IPS-11a (cell line): Measurements from ENCODE around the gene TCAIM.

Experiments used
- H3K4me3 ChIP-seq: one replicate; pipeline ENCODE4 v1.5.1; 2013; ENCODE audit warnings: low read depth, low read length, control low read depth

The TCAIM gene

GRCh38 chr3:44338010-44338827 lies at the start of gene TCAIM:
TCAIM (plus strand) TSS chr3:44338766; CDS start chr3:44354783, 16,017 bp downstream.
- H3K4me3 ChIP-seq: peak within 1 kb of the TSS; percentile 82

- no peak overlapping the region for H3K4me3 ChIP-seq
Observed at GRCh38 chr3:44289882-44290462, 48.6 kb upstream of the TCAIM start.

DNA sequence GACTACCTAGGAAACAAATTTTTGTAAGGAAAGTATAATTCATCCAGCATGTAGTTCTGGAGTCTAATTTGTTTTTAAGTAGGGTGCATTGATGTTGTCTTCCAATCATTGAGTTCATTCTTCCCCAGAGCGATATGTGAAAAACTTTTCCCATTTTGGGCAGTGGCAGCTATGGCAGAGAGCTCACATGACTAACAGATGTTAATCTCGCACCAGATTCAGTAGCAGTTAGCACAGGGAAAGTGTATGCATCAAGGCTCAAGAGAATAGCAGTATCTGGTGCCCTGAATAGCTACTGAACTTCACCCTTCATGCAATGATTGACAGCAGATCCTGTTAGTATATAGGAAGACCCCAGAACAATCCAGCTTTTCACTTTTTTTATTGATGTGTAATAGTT lies 46.3 kb upstream of the TCAIM start:
- H3K4me3 ChIP-seq: no peak overlapping the region

GRCh38 chr3:44292947-44293346 lies 45.6 kb upstream of the TCAIM start:
- H3K4me3 ChIP-seq: no peak overlapping the region

DNA sequence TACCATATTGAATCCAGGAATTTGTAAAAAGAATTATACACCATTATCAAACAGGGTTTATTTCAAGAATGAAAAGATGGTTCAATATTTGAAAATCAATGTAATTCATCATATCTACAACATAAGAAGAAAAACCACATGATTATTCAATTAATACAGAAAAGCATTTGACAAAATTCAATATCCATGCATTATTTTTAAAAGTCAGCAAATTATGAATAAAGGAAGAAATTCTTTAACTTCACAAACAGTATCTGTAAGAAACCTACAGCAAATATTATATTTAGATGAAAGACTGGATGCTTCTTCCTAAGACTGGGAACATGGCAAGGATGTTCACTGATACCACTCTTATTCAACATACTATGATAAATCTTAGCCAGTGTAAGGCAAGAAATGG lies 41.3 kb upstream of the TCAIM start:
- no peak overlapping the region for H3K4me3 ChIP-seq

DNA sequence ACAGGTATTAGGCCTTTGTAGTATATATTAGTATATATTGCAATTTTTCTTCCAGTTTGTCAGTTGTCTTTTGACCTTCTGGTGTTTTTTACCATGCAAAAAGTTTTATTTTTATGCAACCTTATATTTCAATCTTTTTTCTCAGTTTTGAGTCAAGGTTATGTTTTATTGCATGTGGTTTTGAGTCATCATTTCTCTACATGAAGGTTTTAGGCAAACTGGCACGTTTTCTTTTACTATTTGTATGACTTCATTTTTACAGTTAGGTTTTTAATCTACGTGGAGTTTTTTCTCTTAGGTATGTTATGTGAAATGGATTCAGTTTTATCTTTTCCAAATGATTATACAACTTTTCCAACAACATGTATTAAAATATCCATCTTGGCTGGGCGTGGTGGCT lies 36.8 kb upstream of the TCAIM start:
- no peak overlapping the region for H3K4me3 ChIP-seq

GRCh38 chr3:44309500-44309899 lies 29.1 kb upstream of the TCAIM start:
- no peak overlapping the region for H3K4me3 ChIP-seq

- no peak overlapping the region for H3K4me3 ChIP-seq
Observed at GRCh38 chr3:44318891-44319311, 19.7 kb upstream of the TCAIM start.

GRCh38 chr3:44321335-44321734 lies 17.2 kb upstream of the TCAIM start:
- H3K4me3 ChIP-seq: no peak overlapping the region

DNA sequence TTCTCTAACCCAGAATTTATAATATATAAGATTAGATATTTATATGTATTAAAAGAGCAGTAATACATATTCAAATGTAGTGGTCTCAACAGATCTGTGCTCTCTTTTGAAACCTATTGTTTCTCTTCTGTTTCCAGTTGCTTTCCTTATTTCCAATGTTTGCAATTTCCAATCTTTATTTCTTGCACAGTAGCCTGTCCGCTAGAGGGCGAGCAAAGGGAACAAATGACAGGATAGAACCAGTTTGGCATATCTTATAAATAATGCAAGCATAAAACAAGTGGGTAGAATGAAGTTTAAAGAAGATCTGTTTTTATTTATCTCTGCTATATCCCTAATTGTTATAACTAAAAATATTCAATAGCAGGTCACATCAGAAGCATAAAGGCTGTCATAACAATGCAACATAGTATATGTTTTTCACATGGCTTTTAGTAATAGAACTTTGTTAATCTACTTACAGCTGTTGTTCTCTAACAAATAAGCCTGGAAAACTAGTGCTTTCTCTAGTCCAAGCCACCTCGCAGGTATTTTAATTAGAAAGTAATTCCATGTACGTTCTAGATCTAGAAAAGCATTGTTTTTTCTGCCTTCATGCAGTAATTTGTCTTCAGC lies 15.1 kb upstream of the TCAIM start:
- no peak overlapping the region for H3K4me3 ChIP-seq

DNA sequence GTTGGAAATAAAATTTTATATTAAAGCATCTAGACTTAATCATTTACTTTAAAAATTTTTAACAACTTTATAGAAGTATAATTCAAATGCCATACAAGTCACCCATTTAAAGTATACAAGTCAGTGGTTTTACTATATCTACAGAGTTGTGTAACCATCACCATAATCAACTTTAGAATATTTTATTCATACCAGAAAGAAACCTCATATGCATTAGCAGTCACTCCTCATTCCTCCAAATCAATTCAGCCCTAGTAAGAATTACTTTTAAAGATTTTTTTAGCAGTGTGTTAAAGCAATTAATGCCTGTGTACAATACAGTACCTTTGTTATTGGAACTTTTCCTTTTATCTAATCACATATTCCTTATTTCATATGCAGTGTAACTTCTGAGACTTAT lies 14.0 kb upstream of the TCAIM start:
- H3K4me3 ChIP-seq: no peak overlapping the region

GRCh38 chr3:44326019-44326418 lies 12.5 kb upstream of the TCAIM start:
- no peak overlapping the region for H3K4me3 ChIP-seq

GRCh38 chr3:44326515-44326914 lies 12.1 kb upstream of the TCAIM start:
- no peak overlapping the region for H3K4me3 ChIP-seq

- H3K4me3 ChIP-seq: no peak overlapping the region
Observed at GRCh38 chr3:44329946-44330345, 8.6 kb upstream of the TCAIM start.

DNA sequence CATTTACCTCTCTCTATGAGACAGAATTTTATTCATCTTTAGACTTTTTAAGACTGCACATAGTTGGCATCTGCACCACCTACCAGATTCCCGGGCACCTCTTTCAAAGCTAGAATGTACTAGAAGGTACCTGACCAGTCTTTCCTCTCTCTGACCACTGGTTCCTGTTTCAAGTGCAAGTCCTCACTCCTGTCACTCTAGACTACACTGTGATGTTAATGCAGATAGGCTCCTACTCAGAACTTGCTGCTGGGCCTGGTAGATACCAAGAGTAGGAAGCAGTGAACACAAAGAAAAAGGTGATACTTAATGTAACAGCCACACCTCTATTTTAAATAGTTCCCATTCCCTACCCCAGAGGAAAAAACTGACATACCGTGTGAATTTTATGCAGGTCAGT lies 8.1 kb upstream of the TCAIM start:
- no peak overlapping the region for H3K4me3 ChIP-seq

- no peak overlapping the region for H3K4me3 ChIP-seq
Observed at GRCh38 chr3:44334326-44334725, 4.2 kb upstream of the TCAIM start.

DNA sequence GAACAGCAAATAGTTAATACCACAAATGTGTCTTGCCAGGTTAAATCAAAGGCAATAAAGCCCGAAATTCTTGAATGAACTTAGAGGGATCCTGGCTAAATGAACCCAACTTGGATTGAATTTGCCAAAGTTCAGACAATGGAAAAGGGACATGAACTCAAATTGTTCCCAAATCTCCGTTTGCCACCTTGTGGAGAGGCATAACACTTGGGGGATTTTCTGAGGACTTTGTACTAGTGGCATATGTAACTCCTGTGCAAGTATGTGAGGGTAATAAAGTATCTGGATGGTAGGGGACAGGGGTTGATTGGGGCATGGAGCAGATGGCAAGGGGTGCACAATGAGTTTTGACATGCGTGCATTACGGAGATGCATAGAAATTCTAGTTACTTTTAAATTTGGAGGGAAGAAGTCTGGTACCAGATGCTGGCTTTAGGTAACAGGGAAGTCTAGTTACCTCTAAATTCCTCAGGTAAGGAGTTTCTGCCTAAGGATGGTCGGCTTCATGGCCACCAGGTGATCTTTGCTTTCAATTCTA lies 1.2 kb upstream of the TCAIM start:
- peak overlapping the region; percentile 82 for H3K4me3 ChIP-seq

DNA sequence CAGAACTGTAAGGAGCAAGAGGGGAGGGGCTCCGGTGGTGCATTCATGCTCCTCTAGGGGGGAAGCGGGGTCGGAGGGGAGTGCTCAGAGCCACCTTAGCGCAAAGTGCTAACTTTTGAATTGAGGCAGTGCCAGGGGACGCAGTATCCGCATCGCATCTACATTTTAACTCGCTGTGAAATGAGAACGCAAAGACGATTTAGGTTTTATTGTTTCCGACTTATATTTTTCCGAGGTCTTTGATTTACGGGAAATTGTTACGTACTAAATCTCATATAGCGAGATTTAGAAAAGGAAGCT lies 212 bp downstream of the TCAIM start:
- peak overlapping the region; percentile 82 for H3K4me3 ChIP-seq

GRCh38 chr3:44339181-44340057 lies 853 bp downstream of the TCAIM start:
- peak overlapping the region; percentile 82 for H3K4me3 ChIP-seq

DNA sequence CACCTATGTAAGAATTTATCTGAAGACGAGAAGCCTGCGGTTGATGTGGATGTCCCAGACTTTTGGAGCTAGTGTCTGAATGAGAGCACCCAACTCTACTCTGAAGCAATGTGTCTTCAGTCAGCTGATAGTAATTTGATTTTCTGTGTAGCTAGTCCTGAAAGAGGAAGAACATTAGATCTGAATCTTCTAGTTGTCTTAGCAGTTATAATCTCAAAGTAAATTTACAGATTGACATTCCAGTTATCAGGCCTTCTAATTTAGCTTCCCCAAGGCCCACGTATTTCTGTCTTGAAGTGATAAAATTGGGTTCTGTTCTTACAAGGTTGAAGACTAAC lies 1.5 kb downstream of the TCAIM start:
- H3K4me3 ChIP-seq: no peak overlapping the region

DNA sequence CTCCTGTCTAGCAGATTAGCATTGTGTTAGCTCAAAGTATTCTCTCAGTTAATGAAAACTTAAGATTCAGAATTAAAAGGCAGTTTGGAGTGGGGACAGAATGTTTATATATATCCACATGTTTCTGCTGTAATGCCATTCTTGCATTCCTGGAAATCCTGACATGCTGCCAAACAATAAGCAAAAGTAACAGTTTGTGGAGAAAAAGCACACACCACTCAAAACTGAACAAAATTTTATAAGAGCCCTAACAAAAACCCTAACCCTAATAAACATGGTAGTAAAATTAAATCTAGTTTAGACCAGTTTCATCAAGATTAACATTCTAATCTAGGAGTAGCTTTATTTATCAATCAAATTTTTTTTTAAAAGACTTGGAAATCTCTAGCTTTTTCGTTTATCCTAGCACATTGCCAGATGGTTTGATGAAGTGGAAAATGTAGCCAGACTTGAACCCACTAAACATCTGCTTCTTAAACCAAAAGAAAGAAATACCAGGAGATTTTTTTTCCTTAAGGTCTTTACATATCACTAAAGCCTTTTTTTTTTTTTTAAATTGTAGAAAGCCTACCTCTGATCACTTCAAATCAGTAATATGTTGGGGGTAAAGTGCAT lies 3.7 kb downstream of the TCAIM start:
- no peak overlapping the region for H3K4me3 ChIP-seq
